Activated T-cell treated with anti-CD3 and anti-CD28 coated beads, Interleukin-2, amount 50 U/mL, for 4 hours (primary cell): ENCODE results near the gene KCNK16. TPM values are rescaled to one million over a fixed set of nuclear protein-coding genes. Genes with fewer than 3 reads are reported as not detected.

Source experiments
- total RNA-seq, 3 donors: library from RNA; stranded (reverse); gene quantifications; one replicate each; pipeline ENCODE4 v1.2.1, GENCODE V29; 2021

The KCNK16 gene
- total RNA-seq, 3 donors from 2014 or later = not detected

Other genes starting within 250 kb of the KCNK16 start
- 10 to 100 TPM; 13.6 to 15.4 (median 13.9) TPM for gene SAYSD1, start 207.5 kb downstream of the KCNK16 start, total RNA-seq
- 10 to 100 TPM; 21.3 to 22.9 (median 22.2) TPM for gene KCNK5, start 93.2 kb downstream of the KCNK16 start, total RNA-seq
- gene KCNK17, start 8.3 kb downstream of the KCNK16 start, total RNA-seq = not detected